B cell (primary cell): ENCODE results near the gene ROR2. TPM values are rescaled to one million over a fixed set of nuclear protein-coding genes. Genes with fewer than 3 reads are reported as not detected.

Experiments
- ATAC-seq: fragments of 200-7000 bp; cut with Tn5 transposase; one replicate; pipeline ENCODE4 v1.10.0; 2021; ENCODE audit warnings: low read depth, mild to moderate bottlenecking, moderate number of reproducible peaks, moderate library complexity
- CTCF ChIA-PET: fragments of 350-600 bp; sonication (Branson Sonifier 250); formaldehyde crosslinking; loops from one replicate; lab custom pipeline; 2021; ENCODE audit warnings: antibody characterized with exemption, inconsistent platforms; lab: Charles Lee
- POLR2A ChIA-PET: fragments of 350-600 bp; sonication (Branson Sonifier 250); formaldehyde crosslinking; loops from one replicate; lab custom pipeline; 2021; ENCODE audit warnings: antibody characterized with exemption; lab: Charles Lee
- DNase-seq: peaks from one replicate; pipeline ENCODE4 v3.0.0; 2013
- H2AFZ ChIP-seq: 2 replicates; pipeline ENCODE4 v1.6.1; 2012; ENCODE audit warnings: mild to moderate bottlenecking, low read depth, low read length; ENCODE audit not compliant: insufficient read depth, poor library complexity, severe bottlenecking
- H3K27ac ChIP-seq, 2 donors: 1 replicate in 1 of 2; 2 replicates in 1 of 2; pipeline ENCODE4 v1.5.1; 2012 to 2013; ENCODE audit warnings: low read length in 2 of 2, mild to moderate bottlenecking in 2 of 2, moderate library complexity in 1 of 2
- H3K27me3 ChIP-seq, 4 experiments: fragments of 200-600 bp in 1 of 4; sonication (generic) in 1 of 4; replicated peaks in 1 of 4; 1 replicate in 2 of 4; 2 replicates in 2 of 4; pipeline versions ENCODE4 v1.6.1 to v1.7.0; 2013 to 2016; ENCODE audit warnings: low read length in 3 of 4, mild to moderate bottlenecking in 2 of 4, mixed read lengths in 1 of 4, moderate library complexity in 1 of 4; ENCODE audit not compliant: insufficient read depth in 4 of 4, control insufficient read depth in 3 of 4; ENCODE audit errors: control extremely low read depth in 1 of 4
- H3K36me3 ChIP-seq, 2 experiments: replicated peaks in 1 of 2; 1 replicate in 1 of 2; 2 replicates in 1 of 2; pipeline versions ENCODE4 v1.6.1 to v1.7.1; 2013; ENCODE audit warnings: low read length in 1 of 2; ENCODE audit not compliant: insufficient read depth in 2 of 2, control insufficient read depth in 1 of 2; ENCODE audit errors: control extremely low read depth in 1 of 2, extremely low read depth in 1 of 2
- H3K4me1 ChIP-seq, 2 donors: fragments of 200-600 bp in 1 of 2; sonication (generic) in 1 of 2; 1 replicate in 1 of 2; 2 replicates in 1 of 2; pipeline versions ENCODE4 v1.5.1 to v1.6.1; 2013 to 2017; ENCODE audit warnings: low read length in 2 of 2; ENCODE audit not compliant: control insufficient read depth in 2 of 2, insufficient read depth in 2 of 2
- H3K4me2 ChIP-seq: replicated peaks from 2 replicates; pipeline ENCODE3; 2012; ENCODE audit warnings: mild to moderate bottlenecking, low read depth, low read length; ENCODE audit not compliant: poor library complexity, severe bottlenecking
- H3K4me3 ChIP-seq, 5 experiments: fragments of 200-600 bp in 1 of 5; sonication (generic) in 1 of 5; 1 replicate in 3 of 5; 2 replicates in 2 of 5; pipeline versions ENCODE4 v1.5.1 to v1.7.0; 2011 to 2016; ENCODE audit warnings: low read length in 4 of 5, mild to moderate bottlenecking in 4 of 5, low read depth in 2 of 5, control low read depth in 1 of 5, moderate library complexity in 1 of 5; ENCODE audit not compliant: insufficient read depth in 1 of 5; ENCODE audit errors: control extremely low read depth in 1 of 5, extremely low read depth in 1 of 5
- H3K79me2 ChIP-seq: fragments of 200-600 bp; sonication (generic); one replicate; pipeline ENCODE4 v1.6.0; 2016; ENCODE audit warnings: low read length; ENCODE audit not compliant: control insufficient read depth, insufficient read depth
- H3K9ac ChIP-seq: fragments of 200-600 bp; sonication (generic); 2 replicates; pipeline ENCODE4 v1.6.1; 2017; ENCODE audit warnings: mild to moderate bottlenecking, low read length, moderate library complexity
- H3K9me3 ChIP-seq, 3 donors: one replicate each; pipeline versions ENCODE4 v1.6.1 to v1.7.1; 2013; ENCODE audit warnings: low read length in 2 of 3; ENCODE audit not compliant: control insufficient read depth in 2 of 3, insufficient read depth in 1 of 3; ENCODE audit errors: control extremely low read depth in 1 of 3
- H4K20me1 ChIP-seq: 2 replicates; pipeline ENCODE4 v1.6.0; 2012; ENCODE audit warnings: mild to moderate bottlenecking, low read length; ENCODE audit not compliant: insufficient read depth, control insufficient read depth, poor library complexity, severe bottlenecking
- H3K27ac Mint-ChIP-seq: one replicate; pipeline ENCODE4 v1.8.0; 2021; ENCODE audit warnings: mixed read lengths
- H3K27me3 Mint-ChIP-seq: one replicate; pipeline ENCODE4 v1.8.0; 2021; ENCODE audit warnings: mixed read lengths
- H3K4me1 Mint-ChIP-seq: one replicate; pipeline ENCODE4 v1.8.0; 2021; ENCODE audit warnings: mixed read lengths
- H3K4me3 Mint-ChIP-seq: one replicate; pipeline ENCODE4 v1.8.0; 2021; ENCODE audit warnings: mixed read lengths
- H3K9me3 Mint-ChIP-seq: one replicate; pipeline ENCODE4 v1.8.0; 2022; ENCODE audit warnings: mixed read lengths; ENCODE audit not compliant: insufficient read depth
- CTCF ChIP-seq: fragments of 200-600 bp; IDR thresholded peaks from one replicate; pipeline ENCODE4 v1.8.0; 2022; ENCODE audit warnings: antibody characterized with exemption, mild to moderate bottlenecking
- EZH2 ChIP-seq: IDR thresholded peaks from 2 replicates; pipeline ENCODE4 v1.6.1; 2012; ENCODE audit warnings: borderline replicate concordance, low read depth, mild to moderate bottlenecking, moderate library complexity, low read length; ENCODE audit not compliant: insufficient read depth, poor library complexity, severe bottlenecking
- WGBS: methylation state at CpG from one replicate; pipeline ENCODE4 v1.1.5; 2013; ENCODE audit warnings: missing lambda C conversion rate; ENCODE audit not compliant: insufficient coverage; 5-methylcytosine and 5-hydroxymethylcytosine counted together
- intact Hi-C: fragments of 100-400 bp; cut with micrococcal nuclease; formaldehyde crosslinking; loops from one replicate; pipeline ENCODE4 v1.10.0; 2022
- polyA plus RNA-seq: library from polyadenylated mRNA; depleted of rRNA; stranded (reverse); fragments of >200 nt; gene quantifications from 2 replicates; pipeline ENCODE4 v1.2.3, GENCODE V29; 2012
- total RNA-seq, 2 donors: library from RNA; stranded (reverse); fragments of 120-200 nt in 1 of 2; gene quantifications; 1 replicate in 1 of 2; 2 replicates in 1 of 2; pipeline versions ENCODE4 v1.2.3 to v1.2.4, GENCODE V29; 2013 to 2022

ROR2 gene
- total and polyA plus RNA-seq, 2 donors (not counting 1 experiment from before 2014, with no cell fraction given), result 0.21 to 0.49 TPM

- no peaks in the 10 kb centered on the region for H4K20me1 ChIP-seq
- no peak for TF ChIP-seq CTCF
- no peak for TF ChIP-seq EZH2
- H3K36me3 ChIP-seq, result no peaks in the 10 kb centered on the region
- no peaks in the 10 kb centered on the region for H3K9me3 Mint-ChIP-seq
- H3K9ac ChIP-seq, result no peak overlapping the region
- peaks cover 3% of the 10 kb centered on the region for H3K27me3 Mint-ChIP-seq
- ATAC-seq (no peak), DNase-seq (no peak)
- H3K9me3 ChIP-seq, result no peaks in the 10 kb centered on the region
- H3K27ac ChIP-seq, result no peak overlapping the region
- H3K4me1 ChIP-seq, result no peaks in the 10 kb centered on the region
- 100% methylated on average over 3 of the region's 6 CpGs for WGBS
- no peak overlapping the region for H3K4me3 Mint-ChIP-seq
- H3K4me3 ChIP-seq, result no peak overlapping the region
- intact Hi-C loops, result no loop called here
- no peak overlapping the region for H3K4me2 ChIP-seq
- H3K4me1 Mint-ChIP-seq, result peaks cover 4% of the 10 kb centered on the region
- no peak overlapping the region for H3K27ac Mint-ChIP-seq
- H3K79me2 ChIP-seq, result no peaks in the 10 kb centered on the region
- POLR2A ChIA-PET, result no interaction called here
- no peaks in the 10 kb centered on the region for H3K27me3 ChIP-seq
- no peak overlapping the region for H2AFZ ChIP-seq
- CTCF ChIA-PET, result no interaction called here
These were observed 255.8 kb downstream of the ROR2 start for GRCh38 chr9:91694081-91694870.

- peaks cover 4% of the 10 kb centered on the region for H3K4me1 Mint-ChIP-seq
- Histone ChIP-seq H2AFZ (no peak overlapping the region), H3K36me3 (no peaks in the 10 kb centered on the region), H3K27me3 (no peaks in the 10 kb centered on the region), H3K9ac (no peak overlapping the region), H3K79me2 (no peaks in the 10 kb centered on the region), H3K4me3 (no peak overlapping the region), H3K27ac (no peak overlapping the region), H4K20me1 (no peaks in the 10 kb centered on the region), H3K9me3 (no peaks in the 10 kb centered on the region), H3K4me2 (no peak overlapping the region), H3K4me1 (no peaks in the 10 kb centered on the region)
- ChIA-PET CTCF (no interaction called here), POLR2A (no interaction called here)
- DNase-seq (no peak), ATAC-seq (no peak)
- H3K27ac Mint-ChIP-seq, result no peak overlapping the region
- H3K4me3 Mint-ChIP-seq, result no peak overlapping the region
- no peak for TF ChIP-seq CTCF
- TF ChIP-seq EZH2, result no peak
- intact Hi-C loops, result no loop called here
- peaks cover 3% of the 10 kb centered on the region for H3K27me3 Mint-ChIP-seq
- no peaks in the 10 kb centered on the region for H3K9me3 Mint-ChIP-seq
- WGBS, result 94% methylated on average over 7 of the region's 7 CpGs
These were observed 256.8 kb downstream of the ROR2 start for GRCh38 chr9:91693226-91693625.
